ENCODE results near the gene ISYNA1. TPM values are rescaled to one million over a fixed set of nuclear protein-coding genes. Genes with fewer than 3 reads are reported as not detected.
A peak's percentile ranks its signal among the peaks of the same experiment; 100 is the strongest.

The ISYNA1 gene
- polyA plus RNA-seq, 2 of the 4 experiments (the other 2 are of a cell fraction), result 18.0 to 60.7 TPM

- no peak overlapping the region for H3K4me2 ChIP-seq
- H3K9me3 ChIP-seq, result no peaks in the 10 kb centered on the region
- ChIA-PET POLR2A (no interaction called here), CTCF (interaction anchor here (1.7 to 11.5 kb wide), 2 partner anchors 17 to 55 kb away, joined by 6 to 168 read pairs; no protein-coding TSS in a partner anchor)
- DNase-seq (ENCODE audit: low read depth in 1 of 2, low spot score in 1 of 2), result no peak
- FAIRE-seq, result no peak
- no peak for TF ChIP-seq JUNB (IDR thresholded peaks at IDR 0.05)
- no peak for TF ChIP-seq ZSCAN20 (CRISPR knock-in tag; IDR thresholded peaks at IDR 0.05)
- no peak for TF ChIP-seq KDM1A (IDR thresholded peaks at IDR 0.05; ENCODE audit: low read depth)
- no peak for TF ChIP-seq FOXS1 (CRISPR knock-in tag; IDR thresholded peaks at IDR 0.05)
- peaks cover 52% of the 10 kb centered on the region for H3K4me1 ChIP-seq
- H3K27ac ChIP-seq, result no peak overlapping the region
- WGBS (ENCODE audit: missing lambda C conversion rate), result no CpG with 5 or more reads among the region's 6 CpGs
- ATAC-seq, result no peak
- H3K4me3 ChIP-seq, result no peak overlapping the region
Measured at GRCh38 chr19:18465964-18466339, 28.0 kb upstream of the ISYNA1 start.

- Histone ChIP-seq H3K4me3 (no peak overlapping the region), H3K4me2 (peak overlapping the region; percentile 13; the same call in 1 of the 3 replicates), H3K4me1 (peaks cover 56% of the 10 kb centered on the region), H3K27ac (peak overlapping the region in 1 of 2 experiments; percentile 66; a peak in 3 of 6 replicates), H3K9me3 (no peaks in the 10 kb centered on the region)
- FAIRE-seq (no peak), DNase-seq (ENCODE audit: low read depth in 1 of 2, low spot score in 1 of 2) (no peak), ATAC-seq (no peak)
- WGBS (ENCODE audit: missing lambda C conversion rate), result 90% methylated on average over 8 of the region's 30 CpGs
- TF ChIP-seq RFX5 (IDR thresholded peaks at IDR 0.05) (no peak), POLR2AphosphoS2 (conservative IDR thresholded peaks at IDR 0.05; ENCODE audit: low read length) (no peak), KDM5A (IDR thresholded peaks at IDR 0.05) (no peak), TP53 (CRISPR knock-in tag; IDR thresholded peaks at IDR 0.05) (no peak), GATA3 (IDR thresholded peaks at IDR 0.05; ENCODE audit: borderline replicate concordance) (no peak), RAD21 (conservative IDR thresholded peaks at IDR 0.05 in 1 of 2, IDR thresholded peaks at IDR 0.05 in 1 of 2) (no peak), BCL3 (IDR thresholded peaks at IDR 0.05) (no peak), CBX8 (IDR thresholded peaks at IDR 0.05) (no peak), RNF2 (IDR thresholded peaks at IDR 0.05; ENCODE audit: borderline replicate concordance, low read depth) (no peak), SREBF2 (IDR thresholded peaks at IDR 0.05) (no peak), HEYL (CRISPR knock-in tag; IDR thresholded peaks at IDR 0.05) (no peak), HOXB5 (CRISPR knock-in tag; IDR thresholded peaks at IDR 0.05) (no peak)
- TF ChIP-seq, protein P1, sequence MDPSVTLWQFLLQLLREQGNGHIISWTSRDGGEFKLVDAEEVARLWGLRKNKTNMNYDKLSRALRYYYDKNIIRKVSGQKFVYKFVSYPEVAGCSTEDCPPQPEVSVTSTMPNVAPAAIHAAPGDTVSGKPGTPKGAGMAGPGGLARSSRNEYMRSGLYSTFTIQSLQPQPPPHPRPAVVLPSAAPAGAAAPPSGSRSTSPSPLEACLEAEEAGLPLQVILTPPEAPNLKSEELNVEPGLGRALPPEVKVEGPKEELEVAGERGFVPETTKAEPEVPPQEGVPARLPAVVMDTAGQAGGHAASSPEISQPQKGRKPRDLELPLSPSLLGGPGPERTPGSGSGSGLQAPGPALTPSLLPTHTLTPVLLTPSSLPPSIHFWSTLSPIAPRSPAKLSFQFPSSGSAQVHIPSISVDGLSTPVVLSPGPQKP (IDR thresholded peaks at IDR 0.05; ENCODE audit: low read depth, low read length), result no peak
- TF ChIP-seq, protein P2, sequence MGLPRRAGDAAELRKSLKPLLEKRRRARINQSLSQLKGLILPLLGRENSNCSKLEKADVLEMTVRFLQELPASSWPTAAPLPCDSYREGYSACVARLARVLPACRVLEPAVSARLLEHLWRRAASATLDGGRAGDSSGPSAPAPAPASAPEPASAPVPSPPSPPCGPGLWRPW (IDR thresholded peaks at IDR 0.05), result no peak
- TF ChIP-seq, protein P3, sequence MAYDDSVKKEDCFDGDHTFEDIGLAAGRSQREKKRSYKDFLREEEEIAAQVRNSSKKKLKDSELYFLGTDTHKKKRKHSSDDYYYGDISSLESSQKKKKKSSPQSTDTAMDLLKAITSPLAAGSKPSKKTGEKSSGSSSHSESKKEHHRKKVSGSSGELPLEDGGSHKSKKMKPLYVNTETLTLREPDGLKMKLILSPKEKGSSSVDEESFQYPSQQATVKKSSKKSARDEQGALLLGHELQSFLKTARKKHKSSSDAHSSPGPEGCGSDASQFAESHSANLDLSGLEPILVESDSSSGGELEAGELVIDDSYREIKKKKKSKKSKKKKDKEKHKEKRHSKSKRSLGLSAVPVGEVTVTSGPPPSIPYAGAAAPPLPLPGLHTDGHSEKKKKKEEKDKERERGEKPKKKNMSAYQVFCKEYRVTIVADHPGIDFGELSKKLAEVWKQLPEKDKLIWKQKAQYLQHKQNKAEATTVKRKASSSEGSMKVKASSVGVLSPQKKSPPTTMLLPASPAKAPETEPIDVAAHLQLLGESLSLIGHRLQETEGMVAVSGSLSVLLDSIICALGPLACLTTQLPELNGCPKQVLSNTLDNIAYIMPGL (CRISPR knock-in tag; IDR thresholded peaks at IDR 0.05; ENCODE audit: borderline replicate concordance), result no peak
- TF ChIP-seq, protein P4, sequence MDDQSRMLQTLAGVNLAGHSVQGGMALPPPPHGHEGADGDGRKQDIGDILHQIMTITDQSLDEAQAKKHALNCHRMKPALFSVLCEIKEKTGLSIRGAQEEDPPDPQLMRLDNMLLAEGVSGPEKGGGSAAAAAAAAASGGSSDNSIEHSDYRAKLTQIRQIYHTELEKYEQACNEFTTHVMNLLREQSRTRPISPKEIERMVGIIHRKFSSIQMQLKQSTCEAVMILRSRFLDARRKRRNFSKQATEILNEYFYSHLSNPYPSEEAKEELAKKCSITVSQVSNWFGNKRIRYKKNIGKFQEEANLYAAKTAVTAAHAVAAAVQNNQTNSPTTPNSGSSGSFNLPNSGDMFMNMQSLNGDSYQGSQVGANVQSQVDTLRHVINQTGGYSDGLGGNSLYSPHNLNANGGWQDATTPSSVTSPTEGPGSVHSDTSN (IDR thresholded peaks at IDR 0.05), result no peak
- POLR2A ChIA-PET, result no interaction called here
- CTCF ChIA-PET, result interaction anchor here (1.4 to 11.5 kb wide), 5 partner anchors 10 to 123 kb away, joined by 3 to 168 read pairs (median 11); partner anchors contain the start of gene REX1BD
Measured at GRCh38 chr19:18465214-18465963, 27.5 kb upstream of the ISYNA1 start.
